H1 (cell line): ENCODE measurements around the gene TBC1D9. TPM values are rescaled to one million over a fixed set of nuclear protein-coding genes. Genes with fewer than 3 reads are reported as not detected.

Experiments
- CTCF ChIA-PET: fragments of 300-600 bp; sonication (Branson Sonifier 250); formaldehyde crosslinking; loops from one replicate; lab custom pipeline; 2021; ENCODE audit not compliant: partially characterized antibody; lab: Charles Lee
- POLR2A ChIA-PET: fragments of 300-600 bp; sonication (Branson Sonifier 250); formaldehyde crosslinking; loops from one replicate; lab custom pipeline; 2021; ENCODE audit warnings: inconsistent platforms; ENCODE audit not compliant: partially characterized antibody; lab: Charles Lee
- DNase-seq, 2 experiments: peaks; one replicate each; pipeline versions ENCODE4 v3.0.0 to v3.0.0-alpha.2; 2010 to 2022; ENCODE audit warnings: low spot score in 2 of 2, low read depth in 1 of 2, mixed read lengths in 1 of 2
- FAIRE-seq: peaks from 2 replicates; lab custom pipeline; 2011; peaks lifted over from hg19 to GRCh38; lab: Jason Lieb, UNC
- H2AFZ ChIP-seq: 2 replicates; pipeline ENCODE4 v1.8.1; 2012; ENCODE audit warnings: low read length, inconsistent platforms
- H2AK5ac ChIP-seq: 2 replicates; pipeline ENCODE4 v1.6.1; 2013; ENCODE audit warnings: low read depth, low read length
- H2BK120ac ChIP-seq: replicated peaks from 2 replicates; pipeline ENCODE3; 2013; ENCODE audit warnings: low read depth, low read length, inconsistent platforms
- H2BK12ac ChIP-seq: 2 replicates; pipeline ENCODE4 v1.6.1; 2013; ENCODE audit warnings: low read depth, low read length
- H2BK15ac ChIP-seq: 2 replicates; pipeline ENCODE4 v1.6.1; 2013; ENCODE audit warnings: low read length
- H2BK20ac ChIP-seq: 2 replicates; pipeline ENCODE4 v1.6.1; 2013; ENCODE audit warnings: low read length
- H2BK5ac ChIP-seq: 2 replicates; pipeline ENCODE4 v1.6.1; 2013; ENCODE audit warnings: low read depth, low read length
- H3K14ac ChIP-seq: 2 replicates; pipeline ENCODE4 v1.6.1; 2013; ENCODE audit warnings: inconsistent platforms; ENCODE audit not compliant: insufficient read length
- H3K18ac ChIP-seq: 2 replicates; pipeline ENCODE4 v1.6.1; 2013; ENCODE audit warnings: low read length; ENCODE audit errors: extremely low read depth
- H3K23ac ChIP-seq: 2 replicates; pipeline ENCODE4 v1.6.1; 2013; ENCODE audit warnings: inconsistent platforms; ENCODE audit not compliant: insufficient read length
- H3K23me2 ChIP-seq: 2 replicates; pipeline ENCODE4 v1.6.1; 2013; ENCODE audit warnings: low read depth, low read length
- H3K27ac ChIP-seq: 2 replicates; pipeline ENCODE4 v1.6.1; 2011; ENCODE audit warnings: low read depth, low read length, inconsistent platforms
- H3K27me3 ChIP-seq, 4 experiments: replicated peaks in 1 of 4; 1 replicate in 1 of 4; 2 replicates in 3 of 4; pipeline versions ENCODE4 v1.6.1 to v1.8.1; 2011 to 2013; ENCODE audit warnings: low read length in 3 of 4, mild to moderate bottlenecking in 3 of 4, inconsistent platforms in 2 of 4, mixed read lengths in 2 of 4, moderate library complexity in 1 of 4; ENCODE audit not compliant: control insufficient read depth in 3 of 4, insufficient read depth in 3 of 4; ENCODE audit errors: extremely low read depth in 1 of 4
- H3K36me3 ChIP-seq, 4 experiments: 2 replicates each; pipeline versions ENCODE4 v1.6.1 to v1.8.1; 2011 to 2013; ENCODE audit warnings: mild to moderate bottlenecking in 4 of 4, low read length in 3 of 4, moderate library complexity in 2 of 4, control low read depth in 1 of 4, inconsistent platforms in 1 of 4; ENCODE audit not compliant: insufficient read depth in 4 of 4, control insufficient read depth in 2 of 4
- H3K4ac ChIP-seq: replicated peaks from 2 replicates; pipeline ENCODE3; 2013; ENCODE audit warnings: low read length, low read depth, mixed read lengths, inconsistent platforms; ENCODE audit not compliant: insufficient read length
- H3K4me1 ChIP-seq, 4 experiments: replicated peaks in 1 of 4; 1 replicate in 1 of 4; 2 replicates in 3 of 4; pipeline versions ENCODE4 v1.6.1 to v1.8.1; 2011 to 2013; ENCODE audit warnings: low read length in 3 of 4, inconsistent platforms in 2 of 4, mixed read lengths in 1 of 4; ENCODE audit not compliant: insufficient read depth in 4 of 4, control insufficient read depth in 3 of 4
- H3K4me2 ChIP-seq, 2 experiments: 2 replicates each; pipeline versions ENCODE4 v1.6.1 to v1.8.1; 2011 to 2013; ENCODE audit warnings: low read depth in 2 of 2, low read length in 2 of 2, control low read depth in 1 of 2, inconsistent platforms in 1 of 2, mild to moderate bottlenecking in 1 of 2; ENCODE audit not compliant: insufficient read depth in 1 of 2
- H3K4me3 ChIP-seq, 4 experiments: fragments of 200-600, 300-600 bp in 1 of 4; sonication (generic), shearing (Covaris generic), sonication (Bioruptor Twin) in 1 of 4; 2 replicates each; pipeline versions ENCODE4 v1.5.1 to v1.8.1; 2011 to 2016; ENCODE audit warnings: low read length in 4 of 4, low read depth in 3 of 4, control low read depth in 2 of 4, inconsistent platforms in 2 of 4, mild to moderate bottlenecking in 2 of 4, mixed read lengths in 1 of 4, moderate library complexity in 1 of 4; ENCODE audit not compliant: insufficient read depth in 2 of 4; ENCODE audit errors: extremely low read depth in 1 of 4
- H3K56ac ChIP-seq: replicated peaks from 2 replicates; pipeline ENCODE3; 2013; ENCODE audit warnings: low read depth, mild to moderate bottlenecking, mixed read lengths, low read length, inconsistent platforms; ENCODE audit not compliant: insufficient read length
- H3K79me1 ChIP-seq: 2 replicates; pipeline ENCODE4 v1.6.1; 2013; ENCODE audit warnings: low read depth, low read length, control low read depth
- H3K79me2 ChIP-seq, 2 experiments: 2 replicates each; pipeline versions ENCODE4 v1.6.1 to v1.8.1; 2012 to 2013; ENCODE audit warnings: low read length in 2 of 2, mild to moderate bottlenecking in 2 of 2, inconsistent platforms in 1 of 2; ENCODE audit not compliant: insufficient read depth in 2 of 2, control insufficient read depth in 1 of 2
- H3K9ac ChIP-seq, 4 experiments: replicated peaks in 1 of 4; 1 replicate in 1 of 4; 2 replicates in 3 of 4; pipeline versions ENCODE4 v1.6.1 to v1.8.1; 2011 to 2013; ENCODE audit warnings: low read depth in 3 of 4, low read length in 3 of 4, control low read depth in 2 of 4, mild to moderate bottlenecking in 2 of 4, moderate library complexity in 2 of 4, inconsistent platforms in 1 of 4; ENCODE audit errors: extremely low read depth in 1 of 4
- H3K9me3 ChIP-seq, 2 experiments: 2 replicates each; pipeline versions ENCODE4 v1.6.1 to v1.8.1; 2012 to 2013; ENCODE audit warnings: mild to moderate bottlenecking in 2 of 2, moderate library complexity in 2 of 2, control low read depth in 1 of 2, inconsistent platforms in 1 of 2, low read depth in 1 of 2, low read length in 1 of 2, mixed read lengths in 1 of 2; ENCODE audit not compliant: insufficient read depth in 2 of 2
- H4K20me1 ChIP-seq, 2 experiments: replicated peaks in 1 of 2; 2 replicates each; pipeline versions ENCODE3 to v1.8.1; 2011 to 2013; ENCODE audit warnings: inconsistent platforms in 2 of 2, low read length in 2 of 2, mild to moderate bottlenecking in 1 of 2; ENCODE audit not compliant: insufficient read depth in 2 of 2, control insufficient read depth in 1 of 2
- H4K5ac ChIP-seq: 2 replicates; pipeline ENCODE4 v1.6.1; 2013; ENCODE audit warnings: low read length, low read depth, mixed read lengths, inconsistent platforms; ENCODE audit not compliant: insufficient read length
- H4K8ac ChIP-seq: 2 replicates; pipeline ENCODE4 v1.8.0; 2013; ENCODE audit warnings: mild to moderate bottlenecking, moderate library complexity, low read length, inconsistent platforms; ENCODE audit not compliant: insufficient read depth; ENCODE audit errors: extremely low read depth
- H4K91ac ChIP-seq: replicated peaks from 2 replicates; pipeline ENCODE3; 2013; ENCODE audit warnings: low read length, mixed read lengths, inconsistent platforms; ENCODE audit not compliant: insufficient read length
- CTCF ChIP-seq, 3 experiments: IDR thresholded peaks; 1 replicate in 2 of 3; 2 replicates in 1 of 3; pipeline versions ENCODE4 v1.5.1 to v1.6.1; 2011; ENCODE audit warnings: low read length in 3 of 3, mild to moderate bottlenecking in 3 of 3, inconsistent platforms in 2 of 3, low read depth in 1 of 3, moderate library complexity in 1 of 3; ENCODE audit not compliant: insufficient read depth in 1 of 3; ENCODE audit errors: control extremely low read depth in 1 of 3
- GABPA ChIP-seq: IDR thresholded peaks from 2 replicates; pipeline ENCODE4 v1.6.1; 2011; ENCODE audit warnings: mild to moderate bottlenecking, low read length, moderate library complexity, borderline replicate concordance; ENCODE audit not compliant: insufficient read depth
- SIRT6 ChIP-seq: IDR thresholded peaks from one replicate; pipeline ENCODE4 v1.7.1; 2012; ENCODE audit warnings: low read length, inconsistent platforms
- WGBS, 2 experiments: shearing (Covaris generic) in 1 of 2; methylation state at CpG; one replicate each; pipeline versions ENCODE4 v1.1.6 to v1.1.7; 2013 to 2015; ENCODE audit warnings: low lambda C conversion rate in 2 of 2, mixed read lengths in 2 of 2, inconsistent platforms in 1 of 2, low coverage in 1 of 2, missing lambda C conversion rate in 1 of 2; ENCODE audit not compliant: insufficient replicate concordance in 2 of 2, insufficient coverage in 1 of 2, insufficient read length in 1 of 2; ENCODE audit errors: extremely low coverage in 1 of 2, missing lambda C conversion rate in 1 of 2; 5-methylcytosine and 5-hydroxymethylcytosine counted together
- polyA plus RNA-seq, 7 experiments: library from polyadenylated mRNA; depleted of rRNA in 3 of 7; stranded (reverse) in 5 of 7; unstranded in 2 of 7; fragments of >200 nt in 5 of 7; fragments of 200-250 nt in 2 of 7; gene quantifications; 1 replicate in 5 of 7; 2 replicates in 1 of 7; 4 replicates in 1 of 7; pipeline versions ENCODE4 v1.2.1 to v1.2.3, GENCODE V29; 2011 to 2013; ENCODE audit warnings: missing spikeins in 2 of 7, mixed read lengths in 2 of 7
- total RNA-seq: library from RNA; stranded (reverse); fragmentation: NEBNext Ultra II Directional; extraction: Animal tissue kit (Norgen Biotek cat#: 25700); gene quantifications from 2 replicates; pipeline ENCODE4 v1.2.1, GENCODE V29; 2021

The TBC1D9 gene
- total and polyA plus RNA-seq, 2 of the 8 experiments (the other 6 are each of a cell fraction or from before 2014, with no cell fraction given), result 0.94 to 1.0 TPM

GRCh38 chr4:140735317-140735716, 20.9 kb downstream of the TBC1D9 start:
- Histone ChIP-seq H4K20me1 (no peaks in the 10 kb centered on the region), H3K9ac (no peak overlapping the region)
- 83% methylated on average over 2 of the region's 2 CpGs; no CpG with 5 or more reads in 1 of the 2 experiments for WGBS, 2 experiments

More at GRCh38 chr4:140735317-140735716, 20.9 kb downstream of the TBC1D9 start:
- Histone ChIP-seq H3K9me3 (no peaks in the 10 kb centered on the region), H2AK5ac (no peak overlapping the region), H3K79me2 (no peaks in the 10 kb centered on the region), H2AFZ (no peak overlapping the region), H3K36me3 (no peaks in the 10 kb centered on the region), H3K18ac (no peak overlapping the region), H2BK20ac (no peak overlapping the region), H3K4me3 (no peak overlapping the region), H3K79me1 (no peaks in the 10 kb centered on the region), H2BK120ac (no peak overlapping the region), H4K91ac (no peak overlapping the region), H3K23ac (no peak overlapping the region), H4K5ac (no peak overlapping the region), H3K56ac (no peak overlapping the region), H3K27ac (no peak overlapping the region), H3K23me2 (no peaks in the 10 kb centered on the region), H2BK5ac (no peak overlapping the region), H4K8ac (no peak overlapping the region), H3K4me1 (peaks cover 0 to 15% (median 9%) of the 10 kb centered on the region in 4 experiments; a peak in 3 of 7 replicates), H2BK12ac (no peak overlapping the region), H3K27me3 (no peaks in the 10 kb centered on the region), H3K4ac (no peak overlapping the region), H3K4me2 (no peak overlapping the region), H3K14ac (no peak overlapping the region), H2BK15ac (no peak overlapping the region)
- TF ChIP-seq SIRT6, result no peak
- no peak for TF ChIP-seq GABPA
- TF ChIP-seq CTCF (IDR thresholded peaks at IDR 0.05; ENCODE audit: control extremely low read depth in 1 of 3, insufficient read depth in 1 of 3, low read depth in 1 of 3, low read length in 3 of 3), result no peak
- POLR2A ChIA-PET, result interaction anchor here (0.7 kb wide), 1 partner anchor 27 kb away, joined by 3 read pairs; no protein-coding TSS in a partner anchor
- CTCF ChIA-PET, result interaction anchor here (1.1 to 2.3 kb wide), 2 partner anchors 11 to 64 kb away, joined by 3 to 6 read pairs; no protein-coding TSS in a partner anchor
- DNase-seq (no peak), FAIRE-seq (no peak)
